GM12864 (cell line): ENCODE data around the gene FBXW2.

Experiments
- DNase-seq: peaks from one replicate; pipeline ENCODE4 v3.0.0-alpha.2; 2011; ENCODE audit warnings: low read depth
- H3K4me3 ChIP-seq: 2 replicates; pipeline ENCODE4 v1.5.1; 2011; ENCODE audit warnings: mild to moderate bottlenecking, low read depth, low read length, control low read depth
- CTCF ChIP-seq: IDR thresholded peaks from 2 replicates; pipeline ENCODE4 v1.5.1; 2011; ENCODE audit warnings: low read depth, mild to moderate bottlenecking, moderate library complexity, low read length, control low read depth, inconsistent platforms; ENCODE audit errors: missing control alignments

The FBXW2 gene

GRCh38 chr9:120720404-120720803 lies 72.8 kb downstream of the FBXW2 start:
- TF ChIP-seq CTCF: no peak
- no peak for DNase-seq

GRCh38 chr9:120718316-120718715 lies 74.9 kb downstream of the FBXW2 start:
- no peak for TF ChIP-seq CTCF
- no peak overlapping the region for H3K4me3 ChIP-seq
- no peak for DNase-seq

More at GRCh38 chr9:120720404-120720803, 72.8 kb downstream of the FBXW2 start:
- H3K4me3 ChIP-seq: no peak overlapping the region

- no peak overlapping the region for H3K4me3 ChIP-seq
- no peak for TF ChIP-seq CTCF
Observed at GRCh38 chr9:120717176-120717575, 76.0 kb downstream of the FBXW2 start.

GRCh38 chr9:120716483-120716882 lies 76.7 kb downstream of the FBXW2 start:
- no peak overlapping the region for H3K4me3 ChIP-seq
- no peak for TF ChIP-seq CTCF
- no peak for DNase-seq

More at GRCh38 chr9:120717176-120717575, 76.0 kb downstream of the FBXW2 start:
- DNase-seq: no peak

GRCh38 chr9:120715389-120715924 lies 77.8 kb downstream of the FBXW2 start:
- H3K4me3 ChIP-seq: peak overlapping the region; percentile 94
- no peak for TF ChIP-seq CTCF
- DNase-seq: no peak

- peak overlapping the region; percentile 94 for H3K4me3 ChIP-seq
- TF ChIP-seq CTCF: no peak
- DNase-seq: no peak
Observed at GRCh38 chr9:120714846-120715388, 78.3 kb downstream of the FBXW2 start.
